HG03342 (cell line): ENCODE results near the gene KYNU.
A peak's percentile ranks its signal among the peaks of the same experiment; 100 is the strongest.
"Not testable (repeated sequence)": the region's sequence is repeated elsewhere in the genome, so short reads cannot be mapped to it uniquely, and the experiment has no call there.

Source experiments
- ATAC-seq: cut with Tn5 transposase; IDR thresholded peaks from one replicate; pipeline ENCODE4 v1.9.1; 2021; ENCODE audit warnings: mild to moderate bottlenecking, moderate library complexity; ENCODE audit not compliant: unreplicated experiment

Gene KYNU

GRCh38 chr2:142914507-142915313, 37.2 kb downstream of the KYNU start:
- ATAC-seq: peak; percentile 100

GRCh38 chr2:142915502-142915901, 38.0 kb downstream of the KYNU start:
- peak; percentile 7 for ATAC-seq

GRCh38 chr2:142918624-142919023, 41.2 kb downstream of the KYNU start:
- no peak for ATAC-seq

- ATAC-seq: no peak
Observed at GRCh38 chr2:142920571-142920970, 43.1 kb downstream of the KYNU start.

- no peak for ATAC-seq
Observed at GRCh38 chr2:142926445-142926844, 49.0 kb downstream of the KYNU start.

GRCh38 chr2:142930835-142931398, 53.5 kb downstream of the KYNU start:
- ATAC-seq: no peak

- ATAC-seq: no peak
Observed at GRCh38 chr2:142933916-142934315, 56.5 kb downstream of the KYNU start.

GRCh38 chr2:142935563-142936089, 58.2 kb downstream of the KYNU start:
- ATAC-seq: no peak

GRCh38 chr2:142936629-142937028, 59.2 kb downstream of the KYNU start:
- no peak for ATAC-seq

GRCh38 chr2:142937347-142937746, 59.9 kb downstream of the KYNU start:
- no peak for ATAC-seq

GRCh38 chr2:142938240-142938639, 60.8 kb downstream of the KYNU start:
- no peak for ATAC-seq

GRCh38 chr2:142940606-142941223, 63.3 kb downstream of the KYNU start:
- ATAC-seq: no peak

GRCh38 chr2:142942690-142943089, 65.2 kb downstream of the KYNU start:
- no peak for ATAC-seq

- ATAC-seq: no peak
Observed at GRCh38 chr2:142944264-142944663, 66.8 kb downstream of the KYNU start.

GRCh38 chr2:142944721-142945120, 67.3 kb downstream of the KYNU start:
- no peak for ATAC-seq

GRCh38 chr2:142946941-142947340, 69.5 kb downstream of the KYNU start:
- no peak for ATAC-seq

- ATAC-seq: not testable (repeated sequence)
Observed at GRCh38 chr2:142948723-142949122, 71.3 kb downstream of the KYNU start.

GRCh38 chr2:142950323-142950722, 72.9 kb downstream of the KYNU start:
- not testable (repeated sequence) for ATAC-seq

- no peak for ATAC-seq
Observed at GRCh38 chr2:142951190-142952007, 73.9 kb downstream of the KYNU start.

- no peak for ATAC-seq
Observed at GRCh38 chr2:142952018-142952417, 74.6 kb downstream of the KYNU start.
